CD4-positive, alpha-beta T cell treated with Interleukin-10 for 1 hour (primary cell): ENCODE data around the gene ZNF213.
A peak's percentile ranks its signal among the peaks of the same experiment; 100 is the strongest.

ENCODE experiments used
- DNase-seq: peaks from one replicate; pipeline ENCODE4 v3.0.0-alpha.2; 2020

The ZNF213 gene

GRCh38 chr16:3101841-3102470 is 32.9 kb upstream of the ZNF213 start:
- peak; percentile 47 for DNase-seq

GRCh38 chr16:3106205-3106928 is 28.5 kb upstream of the ZNF213 start:
- peak; percentile 93 for DNase-seq

- no peak for DNase-seq
Measured at GRCh38 chr16:3112058-3112880, 22.6 kb upstream of the ZNF213 start, which contains the start of gene ZNF205. Gene ZNF205, plus strand, starts transcription at chr16:3112586. Its CDS starts 845 bp downstream, at chr16:3113431.

GRCh38 chr16:3112881-3113574 is 21.8 kb upstream of the ZNF213 start:
- DNase-seq, result no peak

GRCh38 chr16:3113765-3114479 is 20.9 kb upstream of the ZNF213 start:
- DNase-seq, result no peak

GRCh38 chr16:3115003-3115402 is 19.8 kb upstream of the ZNF213 start:
- no peak for DNase-seq

GRCh38 chr16:3115561-3115960 is 19.3 kb upstream of the ZNF213 start:
- no peak for DNase-seq

- DNase-seq, result no peak
Measured at GRCh38 chr16:3118204-3118790, 16.5 kb upstream of the ZNF213 start.

- DNase-seq, result no peak
Measured at GRCh38 chr16:3118846-3119245, 16.0 kb upstream of the ZNF213 start.

- no peak for DNase-seq
Measured at GRCh38 chr16:3119286-3119685, 15.5 kb upstream of the ZNF213 start.

GRCh38 chr16:3119701-3120408 is 15.0 kb upstream of the ZNF213 start:
- DNase-seq, result no peak

- no peak for DNase-seq
Measured at GRCh38 chr16:3120435-3120834, 14.4 kb upstream of the ZNF213 start.

- no peak for DNase-seq
Measured at GRCh38 chr16:3121851-3122467, 12.9 kb upstream of the ZNF213 start.

GRCh38 chr16:3122926-3123570 is 11.8 kb upstream of the ZNF213 start:
- DNase-seq, result no peak

- DNase-seq, result peak; percentile 96
Measured at GRCh38 chr16:3123986-3124886, 10.6 kb upstream of the ZNF213 start.

GRCh38 chr16:3127745-3128144 is 7.1 kb upstream of the ZNF213 start:
- DNase-seq, result no peak

GRCh38 chr16:3129137-3130131 is 5.4 kb upstream of the ZNF213 start:
- DNase-seq, result peak; percentile 93
